IMR-90 (cell line): Measurements from ENCODE around the gene TENM4. TPM values are rescaled to one million over a fixed set of nuclear protein-coding genes. Genes with fewer than 3 reads are reported as not detected.

Experiments used
- ATAC-seq: fragments of 200-7000 bp; cut with Tn5 transposase; 2 replicates; pipeline ENCODE4 v1.9.1; 2020; ENCODE audit warnings: low read depth, mild to moderate bottlenecking, moderate library complexity
- BruUV-seq: library from RNA; stranded (reverse); fragments of 400-500 nt; replicated peaks from 2 replicates; lab custom pipeline; 2021; lab: Mats Ljungman, UMichigan
- CTCF ChIA-PET: fragments of 300-600 bp; formaldehyde crosslinking; extraction: SDS; loops from one replicate; lab custom pipeline; 2021; ENCODE audit warnings: antibody characterized with exemption; lab: Yijun Ruan, JAX
- POLR2A ChIA-PET: fragments of 300-600 bp; sonication (Branson Sonifier 250); formaldehyde crosslinking; loops from one replicate; lab custom pipeline; 2022; ENCODE audit warnings: antibody characterized with exemption; ENCODE audit not compliant: unreplicated experiment; lab: Charles Lee
- DNase-seq: peaks from one replicate; pipeline ENCODE4 v3.0.0; 2013
- H2AFZ ChIP-seq: replicated peaks from 2 replicates; pipeline ENCODE3; 2013; ENCODE audit warnings: low read length, mild to moderate bottlenecking; ENCODE audit not compliant: poor library complexity
- H2AK5ac ChIP-seq: 2 replicates; pipeline ENCODE4 v1.6.1; 2013; ENCODE audit warnings: low read depth, low read length, inconsistent platforms
- H2AK9ac ChIP-seq: replicated peaks from 2 replicates; pipeline ENCODE3; 2013; ENCODE audit warnings: mild to moderate bottlenecking, low read depth, low read length, moderate library complexity; ENCODE audit not compliant: poor library complexity
- H2BK120ac ChIP-seq: 2 replicates; pipeline ENCODE4 v1.6.1; 2013; ENCODE audit warnings: low read depth, low read length, inconsistent platforms
- H2BK15ac ChIP-seq: 3 replicates; pipeline ENCODE4 v1.6.1; 2013; ENCODE audit warnings: low read depth, low read length, inconsistent platforms
- H2BK20ac ChIP-seq: 2 replicates; pipeline ENCODE4 v1.6.1; 2013; ENCODE audit warnings: low read depth, mild to moderate bottlenecking, inconsistent platforms, low read length, moderate library complexity
- H2BK5ac ChIP-seq: 2 replicates; pipeline ENCODE4 v1.6.1; 2013; ENCODE audit warnings: mild to moderate bottlenecking, low read depth, low read length, inconsistent platforms; ENCODE audit not compliant: poor library complexity, severe bottlenecking
- H3K14ac ChIP-seq: replicated peaks from 2 replicates; pipeline ENCODE4 v1.6.1; 2013; ENCODE audit warnings: low read depth, low read length, inconsistent platforms
- H3K18ac ChIP-seq: 2 replicates; pipeline ENCODE4 v1.6.1; 2013; ENCODE audit warnings: low read depth, low read length, control low read depth
- H3K23ac ChIP-seq: 2 replicates; pipeline ENCODE4 v1.6.1; 2013; ENCODE audit warnings: low read depth, low read length, inconsistent platforms
- H3K27ac ChIP-seq: 2 replicates; pipeline ENCODE4 v1.5.1; 2013; ENCODE audit warnings: mild to moderate bottlenecking, control low read depth, low read length; ENCODE audit not compliant: insufficient read depth
- H3K27me3 ChIP-seq: 2 replicates; pipeline ENCODE4 v1.6.1; 2013; ENCODE audit warnings: low read length; ENCODE audit not compliant: control insufficient read depth, insufficient read depth
- H3K36me3 ChIP-seq: 2 replicates; pipeline ENCODE4 v1.6.1; 2013; ENCODE audit warnings: low read length, mixed read lengths; ENCODE audit not compliant: control insufficient read depth, insufficient read depth
- H3K4ac ChIP-seq: 2 replicates; pipeline ENCODE4 v1.6.1; 2013; ENCODE audit warnings: low read depth, low read length, inconsistent platforms
- H3K4me1 ChIP-seq: 2 replicates; pipeline ENCODE4 v1.6.1; 2013; ENCODE audit warnings: low read length, mixed read lengths; ENCODE audit not compliant: control insufficient read depth, insufficient read depth
- H3K4me2 ChIP-seq: 2 replicates; pipeline ENCODE4 v1.6.1; 2013; ENCODE audit warnings: low read depth, mild to moderate bottlenecking, control low read depth, low read length, moderate library complexity
- H3K4me3 ChIP-seq: 2 replicates; pipeline ENCODE4 v1.5.1; 2013; ENCODE audit warnings: low read depth, mild to moderate bottlenecking, control low read depth, low read length, moderate library complexity; ENCODE audit not compliant: insufficient read depth
- H3K56ac ChIP-seq: 2 replicates; pipeline ENCODE4 v1.6.1; 2013; ENCODE audit warnings: low read length, inconsistent platforms; ENCODE audit not compliant: insufficient read depth; ENCODE audit errors: extremely low read depth
- H3K79me1 ChIP-seq, 2 experiments: 2 replicates each; pipeline ENCODE4 v1.6.1; 2013; ENCODE audit warnings: low read length in 2 of 2, inconsistent platforms in 1 of 2, low read depth in 1 of 2
- H3K9ac ChIP-seq: 2 replicates; pipeline ENCODE4 v1.6.1; 2013; ENCODE audit warnings: low read depth, low read length, control low read depth
- H3K9me1 ChIP-seq: 2 replicates; pipeline ENCODE4 v1.6.1; 2013; ENCODE audit warnings: low read length, inconsistent platforms; ENCODE audit not compliant: insufficient read depth
- H3K9me3 ChIP-seq: 2 replicates; pipeline ENCODE4 v1.6.1; 2013; ENCODE audit warnings: low read length; ENCODE audit not compliant: control insufficient read depth, insufficient read depth
- H4K20me1 ChIP-seq: 2 replicates; pipeline ENCODE4 v1.6.1; 2013; ENCODE audit warnings: low read length, inconsistent platforms; ENCODE audit not compliant: insufficient read depth
- H4K5ac ChIP-seq: 2 replicates; pipeline ENCODE4 v1.6.1; 2013; ENCODE audit warnings: mild to moderate bottlenecking, low read depth, low read length, control low read depth
- H4K8ac ChIP-seq, 2 experiments: 2 replicates each; pipeline ENCODE4 v1.6.1; 2013; ENCODE audit warnings: low read depth in 2 of 2, low read length in 2 of 2, control low read depth in 1 of 2, inconsistent platforms in 1 of 2
- H4K91ac ChIP-seq: 2 replicates; pipeline ENCODE4 v1.6.1; 2013; ENCODE audit warnings: low read depth, low read length, inconsistent platforms; ENCODE audit not compliant: insufficient read depth
- BHLHE40 ChIP-seq: fragments of 150-350 bp; IDR thresholded peaks from 2 replicates; pipeline ENCODE4 v1.6.1; 2016; ENCODE audit warnings: mild to moderate bottlenecking, low read depth, low read length
- CHD1 ChIP-seq: IDR thresholded peaks from 2 replicates; pipeline ENCODE4 v1.6.1; 2012; ENCODE audit warnings: low read depth, low read length, improper control_type of control experiment
- MAZ ChIP-seq: IDR thresholded peaks from 2 replicates; pipeline ENCODE4 v1.6.1; 2012; ENCODE audit warnings: low read depth, mild to moderate bottlenecking, low read length, improper control_type of control experiment, moderate library complexity, borderline replicate concordance
- NFE2L2 ChIP-seq: fragments of 150-350 bp; IDR thresholded peaks from 2 replicates; pipeline ENCODE4 v1.6.1; 2016; ENCODE audit warnings: low read depth, mild to moderate bottlenecking, low read length
- POLR2A ChIP-seq: IDR thresholded peaks from 2 replicates; pipeline ENCODE4 v1.6.1; 2012; ENCODE audit warnings: mild to moderate bottlenecking, low read depth, low read length
- WGBS, 2 experiments: methylation state at CpG; one replicate each; pipeline versions ENCODE4 v1.1.5 to v1.1.7; 2013; ENCODE audit warnings: missing lambda C conversion rate in 2 of 2; ENCODE audit not compliant: insufficient read length in 1 of 2; ENCODE audit errors: extremely low coverage in 2 of 2; 5-methylcytosine and 5-hydroxymethylcytosine counted together
- dilution Hi-C: fragments of 300-500 bp; cut with HindIII; formaldehyde crosslinking; loops from one replicate; pipeline ENCODE4 v1.14.3; 2018; ENCODE audit warnings: low sequenced_read_pairs; ENCODE audit not compliant: unreplicated experiment
- in situ Hi-C: fragments of 300-500 bp; cut with MboI; formaldehyde crosslinking; loops from 3 replicates; pipeline ENCODE4 v1.14.3; 2019; ENCODE audit warnings: low sequenced_read_pairs, inconsistent platforms, mixed read lengths
- intact Hi-C: fragments of 100-400 bp; cut with micrococcal nuclease; formaldehyde crosslinking; loops from 2 replicates; pipeline ENCODE4 v1.10.0; 2022
- polyA plus RNA-seq, 3 experiments: library from polyadenylated mRNA; depleted of rRNA; stranded (reverse); fragments of >200 nt; gene quantifications; 2 replicates each; pipeline ENCODE4 v1.2.3, GENCODE V29; 2012; ENCODE audit warnings: low replicate concordance in 1 of 3
- total RNA-seq: library from RNA; depleted of rRNA; stranded (reverse); fragments of >200 nt; gene quantifications from 2 replicates; pipeline ENCODE4 v1.2.3, GENCODE V29; 2012

TENM4 gene
- total and polyA plus RNA-seq, 2 of the 4 experiments (the other 2 are of a cell fraction), result 7.4 to 9.0 TPM

DNA sequence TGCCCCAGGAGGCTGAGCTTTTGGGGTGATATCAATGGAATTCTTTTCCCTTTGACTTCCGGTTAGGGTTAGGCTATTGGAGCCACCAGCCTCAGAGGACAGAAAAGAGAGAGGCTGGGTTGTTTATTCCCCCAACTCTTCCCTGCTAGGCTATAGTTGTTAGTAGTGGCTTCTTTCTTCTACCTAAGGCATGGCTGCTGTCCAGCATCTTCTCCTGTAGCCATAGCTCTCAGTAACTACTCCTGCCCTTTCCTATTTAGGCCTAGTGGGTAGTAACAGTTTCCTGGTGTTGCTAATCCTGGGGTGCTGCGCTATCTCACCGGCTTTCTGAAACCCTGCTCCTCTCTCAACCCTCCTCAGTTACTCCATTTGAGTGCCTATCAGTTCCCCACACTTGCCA is 184.9 kb downstream of the TENM4 start:
- Histone ChIP-seq H2AFZ (no peak overlapping the region), H3K9me1 (no peaks in the 10 kb centered on the region), H3K79me1 (no peaks in the 10 kb centered on the region), H4K91ac (no peak overlapping the region), H2BK15ac (no peak overlapping the region), H3K27me3 (no peaks in the 10 kb centered on the region), H3K36me3 (no peaks in the 10 kb centered on the region), H3K23ac (no peak overlapping the region), H3K4me1 (no peaks in the 10 kb centered on the region), H3K4ac (no peak overlapping the region), H3K56ac (no peak overlapping the region), H2AK5ac (no peak overlapping the region), H2AK9ac (no peak overlapping the region), H3K4me2 (no peak overlapping the region), H3K27ac (no peak overlapping the region), H4K20me1 (no peaks in the 10 kb centered on the region), H4K5ac (no peak overlapping the region), H3K9ac (no peak overlapping the region), H3K4me3 (no peak overlapping the region), H4K8ac (no peak overlapping the region), H2BK20ac (no peak overlapping the region), H2BK120ac (no peak overlapping the region), H2BK5ac (no peak overlapping the region), H3K9me3 (no peaks in the 10 kb centered on the region), H3K14ac (no peak overlapping the region), H3K18ac (no peak overlapping the region)
- intact Hi-C loops, result no loop called here
- no CpG with 5 or more reads among the region's 3 CpGs for WGBS, 2 experiments
- ATAC-seq, result no peak
- dilution Hi-C loops, result no loop called here
- TF ChIP-seq POLR2A, result no peak
- TF ChIP-seq MAZ, result no peak
- no peak for TF ChIP-seq NFE2L2
- no peak for TF ChIP-seq BHLHE40
- no peak for TF ChIP-seq CHD1
- no TSS peak for BruUV-seq
- ChIA-PET CTCF (no interaction called here), POLR2A (no interaction called here)
- in situ Hi-C loops, result no loop called here
- DNase-seq, result no peak
